HG03558 (cell line): Measurements from ENCODE around the gene APOBR.
"Not testable (repeated sequence)": the region's sequence is repeated elsewhere in the genome, so short reads cannot be mapped to it uniquely, and the experiment has no call there.

ENCODE experiments used
- ATAC-seq: cut with Tn5 transposase; IDR thresholded peaks from one replicate; pipeline ENCODE4 v1.9.1; 2021; ENCODE audit warnings: moderate number of reproducible peaks; ENCODE audit not compliant: unreplicated experiment; ENCODE audit errors: extremely low read depth

Gene APOBR

DNA sequence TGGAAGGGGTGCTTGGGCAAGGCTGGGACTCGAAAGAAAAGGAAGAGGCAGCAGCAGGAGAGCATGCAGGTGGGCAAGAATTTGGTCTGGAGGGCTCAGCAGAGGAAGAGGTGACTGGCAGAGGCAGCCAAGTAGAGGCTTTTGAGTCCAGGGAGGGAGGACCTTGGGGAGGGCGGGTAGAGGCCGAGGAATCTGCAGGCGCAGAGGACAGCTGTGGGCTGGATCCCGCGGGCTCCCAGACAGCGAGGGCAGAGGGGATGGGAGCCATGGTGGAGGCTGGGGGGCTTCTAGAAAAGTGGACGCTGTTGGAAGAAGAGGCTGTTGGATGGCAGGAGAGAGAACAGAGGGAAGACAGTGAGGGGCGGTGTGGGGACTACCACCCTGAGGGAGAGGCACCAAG lies 2.9 kb downstream of the APOBR start:
- no peak for ATAC-seq

DNA sequence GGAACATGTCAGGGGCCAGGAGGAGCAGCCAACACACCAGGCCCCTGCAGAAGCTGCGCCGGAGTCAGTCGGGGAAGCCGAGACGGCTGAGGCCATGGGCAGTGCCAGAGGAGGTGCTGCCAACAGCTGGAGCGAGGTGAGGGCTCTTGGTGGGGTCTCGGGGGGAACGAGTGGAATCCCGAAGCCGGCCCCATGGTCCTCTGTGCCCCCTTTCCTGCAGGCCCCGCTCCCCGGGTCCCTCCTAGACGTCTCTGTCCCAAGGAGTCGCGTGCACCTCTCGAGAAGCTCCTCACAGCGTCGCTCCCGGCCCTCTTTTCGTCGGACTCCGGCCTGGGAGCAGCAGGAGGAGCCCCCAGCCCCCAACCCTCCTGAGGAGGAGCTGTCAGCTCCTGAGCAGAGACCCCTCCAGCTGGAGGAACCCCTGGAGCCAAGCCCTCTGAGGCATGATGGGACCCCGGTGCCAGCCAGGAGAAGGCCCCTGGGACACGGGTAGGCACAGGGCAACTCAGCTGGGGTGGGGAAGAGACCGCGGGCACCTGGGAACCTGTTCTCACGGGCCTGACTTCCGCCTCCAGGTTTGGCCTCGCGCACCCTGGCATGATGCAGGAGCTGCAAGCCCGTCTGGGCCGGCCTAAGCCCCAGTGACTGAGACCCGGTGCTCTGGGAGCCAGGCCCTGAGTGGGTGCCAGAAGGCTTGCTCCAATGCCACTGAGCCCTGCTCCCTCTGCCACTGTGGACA lies 3.6 kb downstream of the APOBR start:
- ATAC-seq = no peak

DNA sequence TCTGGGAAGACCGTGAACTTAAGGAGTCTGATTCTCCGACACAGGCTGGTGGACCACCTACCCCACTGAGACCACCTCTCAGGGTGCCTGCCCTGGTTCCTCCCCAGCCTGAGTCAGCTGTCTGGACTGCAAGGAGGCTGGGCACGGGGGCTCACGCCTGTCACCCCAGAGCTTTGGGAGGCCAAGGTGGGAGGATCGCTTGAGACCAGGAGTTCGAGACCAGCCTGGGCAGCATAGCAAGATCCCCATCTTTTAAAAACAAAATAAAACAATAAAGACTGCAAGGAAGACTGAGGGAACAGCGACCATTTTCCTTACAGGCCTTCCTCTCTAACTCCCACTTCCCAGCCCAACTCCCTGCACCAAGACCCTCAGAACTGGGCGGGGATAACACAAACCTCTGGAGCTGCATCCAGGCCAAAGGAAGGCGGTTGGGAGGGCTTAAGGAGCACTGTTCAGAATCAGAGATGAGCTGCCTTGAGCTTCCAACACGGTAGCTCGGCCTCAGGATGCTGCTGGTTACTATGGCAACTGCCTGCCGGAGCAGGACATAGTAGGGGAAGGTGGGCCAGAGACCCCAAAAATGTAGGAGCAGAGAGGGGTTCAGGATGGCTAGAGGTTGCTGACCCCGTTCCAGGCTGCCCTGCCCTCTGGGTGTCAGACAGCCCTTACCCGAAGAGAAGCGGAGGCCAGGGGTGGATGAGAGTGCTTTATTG lies 4.4 kb downstream of the APOBR start:
- ATAC-seq = no peak

- ATAC-seq = no peak
Measured at GRCh38 chr16:28499854-28500253, 5.4 kb downstream of the APOBR start.

DNA sequence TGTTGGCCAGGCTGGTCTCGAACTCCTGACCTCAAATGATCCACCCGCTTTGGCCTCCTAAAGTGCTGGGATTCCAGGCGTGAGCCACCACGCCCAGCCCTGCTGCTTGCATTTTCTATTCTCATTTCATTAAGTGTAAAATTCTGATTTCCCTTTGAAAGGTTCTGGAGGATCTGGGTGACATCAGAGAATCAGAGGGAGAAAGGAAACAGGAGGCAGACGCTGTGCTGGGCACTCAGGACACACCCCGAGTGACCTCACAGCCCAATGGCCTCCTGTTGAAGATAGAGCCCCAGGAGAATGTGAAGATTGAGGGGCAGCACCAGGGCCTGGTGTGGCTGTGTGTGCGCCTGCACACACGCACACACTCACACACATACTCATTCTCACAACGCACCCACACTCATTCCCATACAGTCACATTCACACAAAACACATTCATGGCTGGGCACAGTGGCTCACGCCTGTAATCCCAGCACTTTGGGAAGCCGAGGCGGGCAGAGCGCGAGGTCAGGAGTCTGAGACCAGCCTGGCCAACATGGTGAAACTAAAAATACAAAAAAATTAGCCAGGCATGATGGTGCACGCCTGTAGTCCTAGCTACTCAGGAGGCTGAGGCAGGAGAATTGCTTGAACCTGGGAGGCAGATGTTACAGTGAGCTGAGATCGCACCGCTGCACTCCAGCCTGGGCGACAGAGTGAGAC lies 6.2 kb downstream of the APOBR start:
- not testable (repeated sequence) for ATAC-seq

GRCh38 chr16:28501258-28502232 lies 7.1 kb downstream of the APOBR start:
- no peak for ATAC-seq

- no peak for ATAC-seq
Measured at GRCh38 chr16:28502290-28502689, 7.8 kb downstream of the APOBR start.

DNA sequence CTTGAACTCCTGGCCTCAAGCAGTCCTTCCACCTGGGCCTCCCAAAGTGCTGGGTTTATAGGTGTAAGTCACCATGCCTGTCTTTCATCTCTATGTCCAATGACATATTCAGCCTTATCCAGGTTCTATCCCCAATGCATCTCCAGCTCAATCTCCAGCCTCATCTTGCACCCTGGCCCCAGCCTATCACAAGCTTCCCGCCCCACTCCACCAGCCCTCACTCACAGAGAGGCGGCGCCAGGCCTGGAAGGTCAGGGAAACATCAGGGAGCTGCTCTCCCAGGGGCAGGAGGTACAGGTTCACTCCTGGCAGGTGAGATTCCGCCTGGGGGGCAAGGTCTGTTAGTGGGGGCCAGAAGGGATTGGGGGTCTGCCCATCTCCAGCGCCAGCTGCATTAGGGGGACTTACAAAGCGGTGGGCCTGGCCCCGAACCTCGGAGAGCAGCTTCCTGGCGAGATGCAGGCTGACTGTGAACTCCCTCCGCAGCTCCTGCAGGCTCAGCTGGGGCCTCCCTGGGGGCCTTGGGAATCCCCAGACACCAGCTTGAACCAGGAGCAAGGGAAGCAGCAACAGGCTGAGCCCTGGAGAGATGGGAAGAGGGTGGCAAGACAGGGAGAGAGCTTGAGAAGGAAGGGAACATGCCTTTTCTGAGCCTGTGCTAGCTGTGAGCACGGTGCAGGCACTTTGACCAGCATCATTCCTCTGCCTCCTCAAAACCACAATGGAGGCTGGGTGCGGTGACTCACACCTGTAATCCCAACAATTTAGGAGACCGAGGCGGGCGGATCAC lies 9.2 kb downstream of the APOBR start:
- ATAC-seq = no peak

- no peak for ATAC-seq
Measured at GRCh38 chr16:28504707-28505404, 10.4 kb downstream of the APOBR start.

DNA sequence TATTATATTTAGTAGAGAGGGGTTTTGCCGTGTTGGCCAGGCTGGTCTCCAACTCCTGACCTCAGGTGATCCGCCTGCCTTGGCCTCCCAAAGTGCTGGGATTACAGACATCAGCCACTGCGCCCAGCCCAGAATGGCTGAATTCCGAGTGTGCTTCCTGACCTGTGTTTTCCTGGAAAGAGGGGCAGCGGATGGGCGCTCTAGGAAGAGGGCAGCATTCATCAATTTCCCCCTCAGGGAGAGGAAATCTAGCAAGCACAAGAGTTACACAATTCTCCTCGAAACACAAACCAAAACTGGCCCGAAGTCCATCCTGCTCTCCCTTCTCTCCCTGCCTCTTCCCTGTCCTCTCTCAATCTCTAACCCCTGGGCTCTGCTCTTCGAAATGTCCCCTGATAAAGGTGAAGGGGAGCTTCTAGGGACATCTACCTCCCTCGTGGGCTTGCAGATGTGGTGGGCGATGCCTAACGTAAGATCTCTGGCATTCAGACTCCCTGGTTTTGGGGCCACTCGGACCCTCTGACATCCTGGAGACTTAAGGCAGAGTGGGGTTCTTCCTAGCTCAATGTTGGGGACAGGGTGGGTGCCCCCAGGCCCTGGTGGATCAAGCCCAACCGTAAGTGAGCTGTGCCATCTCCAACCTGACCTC lies 11.2 kb downstream of the APOBR start:
- ATAC-seq = no peak

DNA sequence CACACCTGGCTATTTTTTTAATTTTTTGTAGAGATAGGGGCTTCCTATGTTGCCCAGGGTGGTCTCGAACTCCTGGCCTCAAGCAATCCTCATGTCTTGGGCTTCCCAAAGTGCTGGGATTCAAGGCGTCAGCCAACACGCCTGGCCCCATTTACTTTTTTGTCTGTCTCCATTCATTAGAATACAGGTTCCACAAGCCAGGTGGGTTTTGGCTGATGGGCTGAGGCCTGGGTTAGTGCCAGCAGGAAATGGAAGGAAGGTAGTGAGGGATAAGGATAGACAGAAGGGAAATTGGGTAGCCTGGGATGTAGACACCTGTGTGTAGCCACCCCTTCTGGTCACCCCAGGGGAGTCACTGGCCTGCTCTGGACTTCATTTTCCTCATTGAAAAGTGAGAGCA lies 16.6 kb downstream of the APOBR start:
- no peak for ATAC-seq

DNA sequence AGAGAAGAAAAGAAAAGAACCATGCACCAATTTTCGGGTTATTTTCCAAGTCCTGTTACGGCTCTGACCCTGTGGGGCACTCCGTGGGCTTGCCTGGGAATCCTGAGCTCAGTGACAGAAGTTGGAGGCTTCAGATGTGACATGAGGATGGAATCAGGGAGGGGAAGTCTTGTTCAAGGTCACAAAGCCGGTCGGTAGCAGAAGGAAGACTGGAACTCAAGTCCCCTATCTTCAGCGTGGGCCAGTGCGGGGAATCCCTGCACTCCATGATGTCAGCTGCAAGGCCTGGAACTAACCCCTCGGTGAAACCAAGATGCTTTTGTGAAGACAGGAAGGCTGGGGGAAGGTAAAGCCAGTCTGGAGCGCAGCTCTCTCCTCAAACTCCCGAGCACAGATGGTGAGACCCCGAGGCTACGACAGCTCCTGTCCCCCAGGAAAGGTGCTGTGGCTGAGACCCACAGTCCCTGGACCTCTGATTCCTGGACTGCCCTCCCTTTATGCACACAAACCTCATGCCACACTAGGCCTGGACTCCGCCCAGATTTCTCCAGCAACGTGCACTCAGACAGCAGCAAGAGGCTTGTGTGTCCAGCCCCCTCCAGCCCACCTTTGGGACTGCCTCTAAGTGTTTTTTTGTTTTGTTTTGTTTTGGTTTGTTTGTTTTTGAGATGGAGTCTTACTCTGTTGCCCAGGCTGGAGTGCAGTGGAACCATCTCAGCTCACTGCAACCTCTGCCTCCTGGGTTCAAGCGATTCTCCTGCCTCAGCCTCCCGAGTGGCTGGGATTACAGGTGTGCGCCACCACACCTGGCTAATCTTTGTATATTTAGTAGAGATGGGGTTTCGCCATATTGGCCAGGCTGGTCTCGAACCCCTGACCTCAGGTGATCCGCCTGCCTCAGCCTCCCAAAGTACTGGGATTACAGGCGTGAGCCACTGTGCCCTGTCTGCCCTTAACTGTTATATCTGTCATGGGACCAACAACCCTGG lies 17.7 kb downstream of the APOBR start:
- no peak for ATAC-seq

- no peak for ATAC-seq
Measured at GRCh38 chr16:28513484-28514181, 19.2 kb downstream of the APOBR start.

DNA sequence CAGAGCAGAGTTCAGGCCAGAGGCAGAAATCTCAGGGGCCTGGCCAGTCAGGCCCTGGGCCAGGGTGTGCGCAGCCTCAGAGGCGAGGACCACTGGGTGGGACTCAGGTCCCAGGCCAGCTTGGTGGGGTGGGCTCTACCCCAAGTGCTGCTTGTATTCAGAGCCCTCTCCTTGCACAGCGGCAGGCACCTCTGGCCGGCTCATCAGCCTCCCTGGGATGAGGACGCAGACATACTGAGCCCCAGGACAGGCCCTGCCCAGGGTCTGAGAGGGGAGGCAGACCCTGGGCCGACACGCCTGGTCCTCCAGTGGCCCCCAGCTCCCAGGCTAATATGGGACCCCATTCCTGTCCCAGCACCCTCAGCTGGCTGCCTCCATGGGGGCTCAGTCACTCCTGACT lies 19.8 kb downstream of the APOBR start:
- no peak for ATAC-seq

DNA sequence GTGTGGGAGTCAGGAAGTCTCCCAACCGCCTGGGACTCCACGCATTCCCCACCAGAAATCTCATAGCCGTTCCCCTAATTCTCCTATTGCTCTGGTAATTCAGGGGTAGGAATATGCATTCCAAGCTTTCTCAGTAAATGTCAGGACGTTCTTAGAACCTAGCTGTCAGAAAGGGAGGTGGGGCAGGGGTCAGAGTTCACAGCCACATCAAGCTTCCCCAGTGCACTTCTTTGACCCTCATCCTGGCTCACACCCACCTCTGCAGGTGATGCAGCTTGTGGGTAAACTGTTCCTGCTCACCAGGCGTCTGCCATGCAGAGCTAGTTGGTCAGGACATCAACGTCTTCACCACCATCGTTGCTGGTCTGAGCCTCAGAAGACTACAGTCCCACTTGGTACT lies 26.2 kb downstream of the APOBR start:
- no peak for ATAC-seq

GRCh38 chr16:28521436-28521835 lies 27.0 kb downstream of the APOBR start:
- ATAC-seq = no peak

GRCh38 chr16:28522792-28523191 lies 28.3 kb downstream of the APOBR start:
- no peak for ATAC-seq
